Measurements from ENCODE around the gene KIF26B. TPM values are rescaled to one million over a fixed set of nuclear protein-coding genes. Genes with fewer than 3 reads are reported as not detected.

The KIF26B gene
- total RNA-seq, 2 donors from 2014 or later, result 0.30 to 0.35 TPM

DNA sequence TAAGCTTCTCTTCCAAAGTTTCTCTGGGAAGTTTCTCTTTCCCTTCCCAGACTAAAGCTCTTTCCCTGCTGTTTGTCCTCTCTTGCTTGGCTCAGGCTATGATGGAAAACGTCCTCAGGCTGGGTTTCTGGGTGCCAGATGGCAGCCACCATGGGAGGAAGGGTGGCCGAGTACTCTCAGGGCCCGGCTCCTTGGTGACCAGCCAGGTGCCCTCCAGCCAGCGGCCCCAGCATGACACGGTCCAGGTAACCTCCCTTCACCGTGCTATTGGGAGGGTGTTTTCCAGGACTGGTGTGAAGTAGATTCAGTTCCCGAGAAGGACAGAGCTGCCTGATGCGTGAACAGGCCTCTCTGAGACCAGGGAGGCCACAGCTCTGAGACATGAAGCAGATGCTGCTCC is 60.3 kb downstream of the KIF26B start:
- no peak overlapping the region for H3K4me3 ChIP-seq
- H3K9me3 ChIP-seq, result no peaks in the 10 kb centered on the region
- DNase-seq, result no peak
- H3K9ac ChIP-seq (ENCODE audit: low read depth in 2 of 2, low read length in 2 of 2), result no peak overlapping the region
- H3K4me1 ChIP-seq, result no peaks in the 10 kb centered on the region
- TF ChIP-seq, protein P1, sequence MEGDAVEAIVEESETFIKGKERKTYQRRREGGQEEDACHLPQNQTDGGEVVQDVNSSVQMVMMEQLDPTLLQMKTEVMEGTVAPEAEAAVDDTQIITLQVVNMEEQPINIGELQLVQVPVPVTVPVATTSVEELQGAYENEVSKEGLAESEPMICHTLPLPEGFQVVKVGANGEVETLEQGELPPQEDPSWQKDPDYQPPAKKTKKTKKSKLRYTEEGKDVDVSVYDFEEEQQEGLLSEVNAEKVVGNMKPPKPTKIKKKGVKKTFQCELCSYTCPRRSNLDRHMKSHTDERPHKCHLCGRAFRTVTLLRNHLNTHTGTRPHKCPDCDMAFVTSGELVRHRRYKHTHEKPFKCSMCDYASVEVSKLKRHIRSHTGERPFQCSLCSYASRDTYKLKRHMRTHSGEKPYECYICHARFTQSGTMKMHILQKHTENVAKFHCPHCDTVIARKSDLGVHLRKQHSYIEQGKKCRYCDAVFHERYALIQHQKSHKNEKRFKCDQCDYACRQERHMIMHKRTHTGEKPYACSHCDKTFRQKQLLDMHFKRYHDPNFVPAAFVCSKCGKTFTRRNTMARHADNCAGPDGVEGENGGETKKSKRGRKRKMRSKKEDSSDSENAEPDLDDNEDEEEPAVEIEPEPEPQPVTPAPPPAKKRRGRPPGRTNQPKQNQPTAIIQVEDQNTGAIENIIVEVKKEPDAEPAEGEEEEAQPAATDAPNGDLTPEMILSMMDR (IDR thresholded peaks at IDR 0.05), result no peak
- intact Hi-C loops (cut with DNase I), result no loop called here
- H3K27me3 ChIP-seq, result no peaks in the 10 kb centered on the region
- H3K36me3 ChIP-seq, result no peaks in the 10 kb centered on the region
- H3K27ac ChIP-seq, result no peak overlapping the region

DNA sequence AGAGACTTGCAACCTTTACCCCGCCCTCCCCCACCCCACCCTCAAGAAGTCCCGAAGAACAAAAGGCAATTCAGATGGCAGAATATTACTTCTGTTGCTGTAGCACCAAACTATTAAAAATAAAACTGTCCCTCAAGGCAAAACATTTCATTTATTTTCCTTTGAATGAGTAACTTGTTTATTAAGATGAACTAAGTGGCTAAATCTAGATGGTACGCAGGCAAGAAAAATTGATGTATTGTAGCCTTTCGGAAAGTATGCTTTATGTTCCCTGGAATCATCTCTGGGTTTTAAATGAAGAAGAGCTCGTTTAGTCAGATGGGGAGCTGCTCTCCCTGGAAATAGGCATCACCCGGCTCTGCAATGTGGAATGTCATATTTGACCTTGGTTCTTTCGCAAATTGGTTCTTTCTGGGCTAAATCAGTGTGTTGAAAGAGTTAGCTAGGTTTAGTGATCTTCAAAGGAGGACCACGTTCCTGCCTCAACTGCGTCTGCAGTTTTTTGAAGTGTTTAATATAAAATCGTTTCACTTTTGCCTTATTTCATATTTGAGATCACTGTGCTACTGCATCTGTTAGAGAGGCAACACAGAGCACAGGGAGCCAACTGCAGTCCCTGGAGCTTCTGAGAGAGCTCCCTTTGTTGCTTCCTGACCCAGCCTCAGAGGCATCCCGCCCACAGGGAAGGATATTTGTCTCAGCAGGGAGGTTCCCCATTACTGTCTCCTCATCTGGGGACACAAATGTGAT is 61.8 kb downstream of the KIF26B start:
- intact Hi-C loops (cut with DNase I), result no loop called here
- Histone ChIP-seq H3K4me1 (no peaks in the 10 kb centered on the region), H3K27ac (no peak overlapping the region), H3K9ac (ENCODE audit: low read depth in 2 of 2, low read length in 2 of 2) (no peak overlapping the region), H3K27me3 (no peaks in the 10 kb centered on the region), H3K4me3 (no peak overlapping the region), H3K36me3 (no peaks in the 10 kb centered on the region), H3K9me3 (no peaks in the 10 kb centered on the region)
- TF ChIP-seq, protein P1 (IDR thresholded peaks at IDR 0.05), result no peak
- no peak for DNase-seq

DNA sequence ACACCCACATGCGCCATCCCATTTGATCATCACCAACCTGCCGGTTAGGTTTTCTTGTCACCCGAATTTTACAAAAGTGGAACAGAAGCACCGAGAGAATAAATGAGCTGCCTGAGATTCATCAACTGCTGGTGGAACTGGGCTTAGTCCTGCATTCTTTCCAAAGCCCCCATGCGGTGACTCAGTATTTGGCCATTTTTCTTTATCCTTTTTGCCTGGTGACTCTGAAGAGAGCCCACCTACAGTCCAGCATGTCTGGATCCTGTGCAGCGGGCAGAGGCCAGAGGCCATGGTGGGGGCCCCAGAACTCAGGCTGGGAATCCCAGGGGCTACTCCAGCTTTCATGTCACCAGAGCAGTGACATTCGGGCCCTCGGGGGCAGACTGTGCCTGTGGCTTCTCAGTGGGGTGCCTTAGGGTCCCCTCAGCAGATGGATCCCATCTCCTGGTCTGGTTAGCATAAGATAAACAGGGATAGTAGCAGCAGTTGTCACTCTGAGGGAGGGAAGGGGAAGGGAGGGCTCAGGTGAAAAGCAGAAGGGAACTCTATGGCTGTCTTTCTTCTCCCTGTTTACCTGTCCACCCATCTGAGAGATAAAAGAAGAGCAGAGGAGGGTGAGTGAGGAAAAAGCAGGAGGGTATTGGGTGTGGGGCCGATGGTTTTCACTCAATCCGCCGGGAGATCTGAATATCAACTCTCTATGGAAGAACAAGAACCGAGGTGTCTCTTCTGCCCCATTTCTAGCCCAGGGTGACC is 63.2 kb downstream of the KIF26B start:
- H3K36me3 ChIP-seq, result no peaks in the 10 kb centered on the region
- no peak for DNase-seq
- H3K9ac ChIP-seq (ENCODE audit: low read depth in 2 of 2, low read length in 2 of 2), result no peak overlapping the region
- H3K27me3 ChIP-seq, result no peaks in the 10 kb centered on the region
- no peaks in the 10 kb centered on the region for H3K9me3 ChIP-seq
- H3K27ac ChIP-seq, result no peak overlapping the region
- H3K4me3 ChIP-seq, result no peak overlapping the region
- TF ChIP-seq, protein P1 (IDR thresholded peaks at IDR 0.05), result no peak
- H3K4me1 ChIP-seq, result no peaks in the 10 kb centered on the region
- intact Hi-C loops (cut with DNase I), result no loop called here

DNA sequence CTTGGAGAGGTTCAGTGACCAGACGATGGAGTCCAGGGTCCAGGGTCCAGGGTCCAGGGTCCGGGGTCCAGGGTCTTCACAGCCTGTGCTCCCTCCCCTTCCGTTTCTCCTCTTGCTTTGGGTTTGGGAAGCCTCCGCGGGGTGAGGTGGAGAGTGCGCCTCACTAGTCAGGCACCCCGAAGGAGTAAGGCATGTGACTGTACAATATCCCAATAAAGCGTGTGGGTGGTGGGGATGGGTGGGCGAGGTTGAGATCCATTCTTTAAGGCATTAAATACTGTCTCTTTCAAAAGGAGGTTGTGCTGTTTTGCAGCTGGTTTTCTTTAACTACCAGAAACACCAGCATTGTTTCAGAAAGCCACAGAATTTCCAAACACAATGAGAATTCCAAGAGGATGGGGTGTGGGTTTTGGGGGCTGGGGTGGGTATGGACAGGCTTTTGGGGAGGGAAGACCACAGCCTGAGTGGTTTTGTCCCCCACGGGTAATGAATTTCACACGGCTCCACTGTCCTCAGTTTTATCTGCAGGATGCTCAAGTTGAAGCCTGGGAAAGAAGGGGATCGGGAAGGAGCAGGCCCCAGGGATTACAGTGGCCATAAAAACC is 65.7 kb downstream of the KIF26B start:
- Histone ChIP-seq H3K4me1 (no peaks in the 10 kb centered on the region), H3K27ac (no peak overlapping the region), H3K9ac (ENCODE audit: low read depth in 2 of 2, low read length in 2 of 2) (no peak overlapping the region), H3K9me3 (no peaks in the 10 kb centered on the region), H3K27me3 (no peaks in the 10 kb centered on the region), H3K4me3 (no peak overlapping the region), H3K36me3 (no peaks in the 10 kb centered on the region)
- DNase-seq, result no peak
- TF ChIP-seq, protein P1 (IDR thresholded peaks at IDR 0.05), result no peak
- intact Hi-C loops (cut with DNase I), result no loop called here

DNA sequence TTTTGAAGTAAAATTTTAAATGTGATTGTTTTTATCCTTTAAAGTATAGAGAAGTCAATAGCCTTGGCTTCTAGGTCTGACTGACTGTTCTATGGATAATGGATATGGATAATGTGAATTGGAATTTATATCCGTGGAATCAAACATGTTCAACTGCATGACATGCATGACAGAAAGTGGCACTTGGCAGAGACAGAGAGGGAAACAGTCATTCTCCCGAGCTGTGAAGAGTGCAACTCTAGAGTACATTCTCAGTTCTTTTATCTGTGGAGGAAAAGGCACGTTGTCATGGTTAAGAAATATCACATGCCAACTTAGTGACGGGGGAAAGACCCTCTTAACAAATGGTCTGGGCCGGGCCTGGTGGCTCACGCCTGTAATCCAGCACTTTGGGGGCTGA is 67.0 kb downstream of the KIF26B start:
- H3K4me3 ChIP-seq, result no peak overlapping the region
- no peaks in the 10 kb centered on the region for H3K36me3 ChIP-seq
- no peaks in the 10 kb centered on the region for H3K9me3 ChIP-seq
- H3K9ac ChIP-seq (ENCODE audit: low read depth in 2 of 2, low read length in 2 of 2), result no peak overlapping the region
- no peak overlapping the region for H3K27ac ChIP-seq
- DNase-seq, result no peak
- intact Hi-C loops (cut with DNase I), result no loop called here
- TF ChIP-seq, protein P1 (IDR thresholded peaks at IDR 0.05), result no peak
- H3K4me1 ChIP-seq, result no peaks in the 10 kb centered on the region
- no peaks in the 10 kb centered on the region for H3K27me3 ChIP-seq
